ENCODE measurements around the gene PIEZO2. TPM values are rescaled to one million over a fixed set of nuclear protein-coding genes. Genes with fewer than 3 reads are reported as not detected.
A peak's percentile ranks its signal among the peaks of the same experiment; 100 is the strongest.

The PIEZO2 gene
- total RNA-seq, 1 experiment from 2014 or later: 5.5 TPM

GRCh38 chr18:11148680-11149440 lies 509 bp downstream of the PIEZO2 start:
- Histone ChIP-seq H3K4me3 (ENCODE audit: low read depth, low read length, poor library complexity, severe bottlenecking) (peak overlapping the region; percentile 39), H3K9me3 (ENCODE audit: low read depth, low read length, poor library complexity, severe bottlenecking) (no peaks in the 10 kb centered on the region), H3K4me1 (ENCODE audit: insufficient read depth, low read length, poor library complexity, severe bottlenecking) (peaks cover 17% of the 10 kb centered on the region), H3K27me3 (replicated peaks; ENCODE audit: insufficient read depth, low read depth, low read length, poor library complexity) (peaks cover 52% of the 10 kb centered on the region), H3K36me3 (ENCODE audit: insufficient read depth, low read length, poor library complexity, severe bottlenecking) (no peaks in the 10 kb centered on the region), H3K27ac (ENCODE audit: low read depth, low read length, poor library complexity, severe bottlenecking) (no peak overlapping the region)
- TF ChIP-seq EZH2 (IDR thresholded peaks at IDR 0.05; ENCODE audit: borderline replicate concordance, low read depth, low read length, poor library complexity, severe bottlenecking) (peak; percentile 28), CTCF (conservative IDR thresholded peaks at IDR 0.05; ENCODE audit: low read depth, low read length) (no peak)
- POLR2A ChIA-PET (ENCODE audit: low non-redundant PET): no interaction called here
- no TSS peak for BruUV-seq (replicated peaks)
- CTCF ChIA-PET: no interaction called here
- intact Hi-C loops (cut with micrococcal nuclease; ENCODE audit: unreplicated experiment): no loop called here
- DNase-seq (ENCODE audit: low spot score): no peak

- no peak overlapping the region for H3K27ac ChIP-seq (ENCODE audit: low read depth, low read length, poor library complexity, severe bottlenecking)
- H3K27me3 ChIP-seq (replicated peaks; ENCODE audit: insufficient read depth, low read depth, low read length, poor library complexity): peaks cover 52% of the 10 kb centered on the region
- no TSS peak for BruUV-seq (replicated peaks)
- ChIA-PET CTCF (no interaction called here), POLR2A (ENCODE audit: low non-redundant PET) (no interaction called here)
- H3K4me3 ChIP-seq (ENCODE audit: low read depth, low read length, poor library complexity, severe bottlenecking): peak overlapping the region; percentile 39
- DNase-seq (ENCODE audit: low spot score): no peak
- no peaks in the 10 kb centered on the region for H3K9me3 ChIP-seq (ENCODE audit: low read depth, low read length, poor library complexity, severe bottlenecking)
- no peak for TF ChIP-seq CTCF (conservative IDR thresholded peaks at IDR 0.05; ENCODE audit: low read depth, low read length)
- no peak for TF ChIP-seq EZH2 (IDR thresholded peaks at IDR 0.05; ENCODE audit: borderline replicate concordance, low read depth, low read length, poor library complexity, severe bottlenecking)
- no peaks in the 10 kb centered on the region for H3K36me3 ChIP-seq (ENCODE audit: insufficient read depth, low read length, poor library complexity, severe bottlenecking)
- H3K4me1 ChIP-seq (ENCODE audit: insufficient read depth, low read length, poor library complexity, severe bottlenecking): peaks cover 17% of the 10 kb centered on the region
- intact Hi-C loops (cut with micrococcal nuclease; ENCODE audit: unreplicated experiment): no loop called here
Observed at GRCh38 chr18:11147962-11148679, 1.2 kb downstream of the PIEZO2 start.

- TF ChIP-seq CTCF (conservative IDR thresholded peaks at IDR 0.05; ENCODE audit: low read depth, low read length) (no peak), EZH2 (IDR thresholded peaks at IDR 0.05; ENCODE audit: borderline replicate concordance, low read depth, low read length, poor library complexity, severe bottlenecking) (no peak)
- ChIA-PET POLR2A (ENCODE audit: low non-redundant PET) (no interaction called here), CTCF (no interaction called here)
- no peak for DNase-seq (ENCODE audit: low spot score)
- no peak overlapping the region for H3K27ac ChIP-seq (ENCODE audit: low read depth, low read length, poor library complexity, severe bottlenecking)
- H3K4me3 ChIP-seq (ENCODE audit: low read depth, low read length, poor library complexity, severe bottlenecking): no peak overlapping the region
- H3K4me1 ChIP-seq (ENCODE audit: insufficient read depth, low read length, poor library complexity, severe bottlenecking): peaks cover 17% of the 10 kb centered on the region
- intact Hi-C loops (cut with micrococcal nuclease; ENCODE audit: unreplicated experiment): no loop called here
- H3K36me3 ChIP-seq (ENCODE audit: insufficient read depth, low read length, poor library complexity, severe bottlenecking): no peaks in the 10 kb centered on the region
- BruUV-seq (replicated peaks): no TSS peak
- H3K27me3 ChIP-seq (replicated peaks; ENCODE audit: insufficient read depth, low read depth, low read length, poor library complexity): peaks cover 52% of the 10 kb centered on the region
- no peaks in the 10 kb centered on the region for H3K9me3 ChIP-seq (ENCODE audit: low read depth, low read length, poor library complexity, severe bottlenecking)
Observed at GRCh38 chr18:11147371-11147951, 1.9 kb downstream of the PIEZO2 start.
